ENCODE measurements around the gene TBATA.

TBATA gene

GRCh38 chr10:70762441-70763175, 22.6 kb downstream of the TBATA start (continued):
- TF ChIP-seq ATF2 (tag by site-specific recombination; IDR thresholded peaks at IDR 0.05; ENCODE audit: low read depth) (no peak), ZNF513 (tag by site-specific recombination; IDR thresholded peaks at IDR 0.05) (no peak), ZNF394 (tag by site-specific recombination; IDR thresholded peaks at IDR 0.05; ENCODE audit: borderline replicate concordance) (no peak), ZSCAN4 (tag by site-specific recombination; IDR thresholded peaks at IDR 0.05) (no peak), KLF16 (tag by site-specific recombination; IDR thresholded peaks at IDR 0.05) (no peak), GLI2 (tag by site-specific recombination; IDR thresholded peaks at IDR 0.05; ENCODE audit: borderline replicate concordance, low read depth) (no peak), ZNF830 (tag by site-specific recombination; IDR thresholded peaks at IDR 0.05; ENCODE audit: low read depth) (no peak), TCF7L2 (IDR thresholded peaks at IDR 0.05; ENCODE audit: borderline replicate concordance, low read depth, low read length) (no peak), HOXC10 (CRISPR knock-in tag; IDR thresholded peaks at IDR 0.05) (no peak)

GRCh38 chr10:70761727-70762350, 23.3 kb downstream of the TBATA start:
- POLR2A ChIA-PET, result no interaction called here
- Histone ChIP-seq H3K36me3 (ENCODE audit: control insufficient read depth in 2 of 2, insufficient read depth in 1 of 2, low read length in 2 of 2) (no peaks in the 10 kb centered on the region), H3K4me1 (ENCODE audit: control insufficient read depth, insufficient read depth, low read length) (no peaks in the 10 kb centered on the region), H3K27ac (ENCODE audit: extremely low read depth, low read depth, low read length) (no peak overlapping the region), H3K4me3 (ENCODE audit: low read depth, low read length) (no peak overlapping the region), H3K9me3 (ENCODE audit: control insufficient read depth, insufficient read depth, low read depth, low read length) (no peaks in the 10 kb centered on the region)
- TF ChIP-seq ZNF530 (tag by site-specific recombination; IDR thresholded peaks at IDR 0.05; ENCODE audit: low read depth) (no peak), ZNF302 (tag by site-specific recombination; IDR thresholded peaks at IDR 0.05; ENCODE audit: low read depth) (no peak), ZBTB44 (tag by site-specific recombination; IDR thresholded peaks at IDR 0.05) (no peak), ZBTB17 (tag by site-specific recombination; IDR thresholded peaks at IDR 0.05) (no peak), ZNF19 (tag by site-specific recombination; IDR thresholded peaks at IDR 0.05; ENCODE audit: low read depth) (no peak), ATF2 (tag by site-specific recombination; IDR thresholded peaks at IDR 0.05; ENCODE audit: low read depth) (no peak), ZNF623 (tag by site-specific recombination; IDR thresholded peaks at IDR 0.05) (no peak), ZFHX2 (tag by site-specific recombination; conservative IDR thresholded peaks at IDR 0.05) (no peak), GLIS1 (tag by site-specific recombination; IDR thresholded peaks at IDR 0.05) (no peak), ZNF423 (tag by site-specific recombination; IDR thresholded peaks at IDR 0.05) (no peak), ZNF138 (tag by site-specific recombination; IDR thresholded peaks at IDR 0.05; ENCODE audit: borderline replicate concordance) (no peak), KLF1 (tag by site-specific recombination; IDR thresholded peaks at IDR 0.05) (no peak), ZNF16 (tag by site-specific recombination; IDR thresholded peaks at IDR 0.05; ENCODE audit: low read depth) (no peak), KLF9 (tag by site-specific recombination; IDR thresholded peaks at IDR 0.05; ENCODE audit: low read depth) (no peak)
- CTCF ChIA-PET, result interaction anchor here (0.6 to 1.0 kb wide), 2 partner anchors 10 to 212 kb away, joined by 3 read pairs; no protein-coding TSS in a partner anchor
